ENCODE data around the gene KCNAB1.
"Not testable (repeated sequence)": the region's sequence is repeated elsewhere in the genome, so short reads cannot be mapped to it uniquely, and the experiment has no call there.

KCNAB1 gene

GRCh38 chr3:156176048-156176447, 55.7 kb downstream of the KCNAB1 start:
- DNase-seq (ENCODE audit: low read depth in 2 of 2) = no peak

GRCh38 chr3:156176629-156177210, 56.3 kb downstream of the KCNAB1 start:
- DNase-seq (ENCODE audit: low read depth in 2 of 2) = no peak

GRCh38 chr3:156180077-156180476, 59.7 kb downstream of the KCNAB1 start:
- DNase-seq (ENCODE audit: low read depth in 2 of 2) = no peak

- no peak for DNase-seq (ENCODE audit: low read depth in 2 of 2)
Observed at GRCh38 chr3:156181509-156181908, 61.1 kb downstream of the KCNAB1 start.

- no peak for DNase-seq (ENCODE audit: low read depth in 2 of 2)
Observed at GRCh38 chr3:156183396-156183795, 63.0 kb downstream of the KCNAB1 start.

- DNase-seq (ENCODE audit: low read depth in 2 of 2) = no peak
Observed at GRCh38 chr3:156184156-156184555, 63.8 kb downstream of the KCNAB1 start.

GRCh38 chr3:156187146-156187769, 66.9 kb downstream of the KCNAB1 start:
- no peak for DNase-seq (ENCODE audit: low read depth in 2 of 2)

GRCh38 chr3:156188757-156189156, 68.4 kb downstream of the KCNAB1 start:
- no peak for DNase-seq (ENCODE audit: low read depth in 2 of 2)

- DNase-seq (ENCODE audit: low read depth in 2 of 2) = no peak
Observed at GRCh38 chr3:156189927-156190326, 69.5 kb downstream of the KCNAB1 start.

- DNase-seq (ENCODE audit: low read depth in 2 of 2) = not testable (repeated sequence)
Observed at GRCh38 chr3:156194945-156195344, 74.6 kb downstream of the KCNAB1 start.

GRCh38 chr3:156197152-156197551, 76.8 kb downstream of the KCNAB1 start:
- not testable (repeated sequence) for DNase-seq (ENCODE audit: low read depth in 2 of 2)

- no peak for DNase-seq (ENCODE audit: low read depth in 2 of 2)
Observed at GRCh38 chr3:156201411-156202405, 81.3 kb downstream of the KCNAB1 start.

- no peak for DNase-seq (ENCODE audit: low read depth in 2 of 2)
Observed at GRCh38 chr3:156206157-156206556, 85.8 kb downstream of the KCNAB1 start.

GRCh38 chr3:156207802-156208685, 87.7 kb downstream of the KCNAB1 start:
- DNase-seq (ENCODE audit: low read depth in 2 of 2) = no peak

GRCh38 chr3:156209631-156210335, 89.4 kb downstream of the KCNAB1 start:
- DNase-seq (ENCODE audit: low read depth in 2 of 2) = no peak

- no peak for DNase-seq (ENCODE audit: low read depth in 2 of 2)
Observed at GRCh38 chr3:156211583-156211982, 91.2 kb downstream of the KCNAB1 start.

GRCh38 chr3:156214676-156215075, 94.3 kb downstream of the KCNAB1 start:
- DNase-seq (ENCODE audit: low read depth in 2 of 2) = no peak

GRCh38 chr3:156215751-156216150, 95.4 kb downstream of the KCNAB1 start:
- no peak for DNase-seq (ENCODE audit: low read depth in 2 of 2)

- no peak for DNase-seq (ENCODE audit: low read depth in 2 of 2)
Observed at GRCh38 chr3:156216216-156216615, 95.8 kb downstream of the KCNAB1 start.

- no peak for DNase-seq (ENCODE audit: low read depth in 2 of 2)
Observed at GRCh38 chr3:156216852-156217251, 96.5 kb downstream of the KCNAB1 start.

All from activated CD4-positive, alpha-beta T cell treated with anti-CD3 and anti-CD28 coated beads for 24 hours (primary cell).